ENCODE data around the gene TAPBP. TPM values are rescaled to one million over a fixed set of nuclear protein-coding genes. Genes with fewer than 3 reads are reported as not detected.

Gene TAPBP
- total RNA-seq, 1 donor from 2014 or later = 20.2 TPM

- Mint-ChIP-seq H3K27ac (peak overlapping the region; percentile 99), H3K36me3 (ENCODE audit: insufficient read depth) (peaks cover 17% of the 10 kb centered on the region), H3K4me3 (ENCODE audit: low read depth) (peak overlapping the region; percentile 100), H3K9me3 (ENCODE audit: low read depth) (no peaks in the 10 kb centered on the region), H3K27me3 (no peaks in the 10 kb centered on the region), H3K4me1 (ENCODE audit: low read depth) (peaks cover 36% of the 10 kb centered on the region)
- no peak for TF ChIP-seq CTCF (IDR thresholded peaks at IDR 0.05; ENCODE audit: unreplicated experiment)
- no peak for DNase-seq (ENCODE audit: low spot score, unreplicated experiment)
These were observed 40.6 kb downstream of the TAPBP start for GRCh38 chr6:33273129-33273923.

DNA sequence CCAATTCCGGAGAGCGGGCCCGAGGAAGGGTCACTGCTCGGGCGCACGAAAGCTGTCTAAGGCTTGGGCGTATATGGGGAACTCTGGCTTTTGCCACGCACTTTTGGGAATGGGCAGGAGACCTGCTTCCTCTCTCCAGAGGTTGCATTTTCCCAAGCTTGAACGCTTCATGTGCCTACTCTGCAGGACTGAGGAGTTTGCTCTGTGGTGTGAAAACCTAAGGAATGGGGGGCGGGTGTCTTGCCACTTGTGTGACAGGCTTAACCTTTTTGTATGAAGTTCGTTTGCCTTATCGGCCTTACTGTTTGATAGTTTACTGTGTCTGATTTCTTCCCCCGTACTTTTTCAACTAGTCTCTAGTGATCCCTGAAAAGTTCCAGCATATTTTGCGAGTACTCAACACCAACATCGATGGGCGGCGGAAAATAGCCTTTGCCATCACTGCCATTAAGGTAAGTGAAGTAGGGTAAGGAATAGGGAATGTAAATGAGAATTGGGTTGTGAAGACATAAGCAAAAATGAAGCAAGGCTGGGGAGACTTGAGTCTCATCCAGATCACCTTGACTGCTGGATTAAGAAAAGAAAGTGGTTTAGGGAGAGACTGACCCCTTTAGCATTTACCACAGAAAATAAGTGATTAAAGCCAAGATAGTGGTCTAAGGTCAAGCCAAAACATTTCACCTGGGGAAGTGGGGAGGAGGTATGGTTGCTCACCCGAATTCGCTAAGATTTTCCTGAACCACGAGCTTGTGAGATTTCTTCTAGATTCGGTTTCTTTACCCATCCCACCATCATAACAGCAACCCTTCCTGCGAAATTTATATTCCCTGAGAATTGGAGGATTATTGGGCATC, 41.4 kb downstream of the TAPBP start:
- Mint-ChIP-seq H3K4me1 (ENCODE audit: low read depth) (peaks cover 33% of the 10 kb centered on the region), H3K9me3 (ENCODE audit: low read depth) (no peaks in the 10 kb centered on the region), H3K27me3 (no peaks in the 10 kb centered on the region), H3K4me3 (ENCODE audit: low read depth) (peak overlapping the region; percentile 100), H3K27ac (peak overlapping the region; percentile 99), H3K36me3 (ENCODE audit: insufficient read depth) (peaks cover 22% of the 10 kb centered on the region)
- no peak for TF ChIP-seq CTCF (IDR thresholded peaks at IDR 0.05; ENCODE audit: unreplicated experiment)
- DNase-seq (ENCODE audit: low spot score, unreplicated experiment) = no peak

- H3K27me3 Mint-ChIP-seq = no peaks in the 10 kb centered on the region
- H3K4me3 Mint-ChIP-seq (ENCODE audit: low read depth) = peak within 1 kb of the TSS; percentile 100
- TF ChIP-seq CTCF (IDR thresholded peaks at IDR 0.05; ENCODE audit: unreplicated experiment) = no peak
- peaks cover 24% of the 10 kb centered on the region for H3K36me3 Mint-ChIP-seq (ENCODE audit: insufficient read depth)
- peaks cover 32% of the 10 kb centered on the region for H3K4me1 Mint-ChIP-seq (ENCODE audit: low read depth)
- no peaks in the 10 kb centered on the region for H3K9me3 Mint-ChIP-seq (ENCODE audit: low read depth)
- DNase-seq (ENCODE audit: low spot score, unreplicated experiment) = peak; percentile 74
- peak within 1 kb of the TSS; percentile 99 for H3K27ac Mint-ChIP-seq
These were observed 42.2 kb downstream of the TAPBP start, which contains the start of the genes RPS18 and VPS52 for GRCh38 chr6:33271468-33272274. TSS of gene RPS18 (plus strand) at chr6:33272075. CDS start at chr6:33272120, 45 bp downstream. TSS of gene VPS52 (minus strand) at chr6:33271876. CDS start at chr6:33271675, 201 bp downstream.

- peaks cover 27% of the 10 kb centered on the region for H3K4me1 Mint-ChIP-seq (ENCODE audit: low read depth)
- no peaks in the 10 kb centered on the region for H3K9me3 Mint-ChIP-seq (ENCODE audit: low read depth)
- no peak for DNase-seq (ENCODE audit: low spot score, unreplicated experiment)
- H3K4me3 Mint-ChIP-seq (ENCODE audit: low read depth) = peak overlapping the region; percentile 100
- peaks cover 20% of the 10 kb centered on the region for H3K36me3 Mint-ChIP-seq (ENCODE audit: insufficient read depth)
- H3K27ac Mint-ChIP-seq = peak overlapping the region; percentile 99
- TF ChIP-seq CTCF (IDR thresholded peaks at IDR 0.05; ENCODE audit: unreplicated experiment) = peak; percentile 28
- H3K27me3 Mint-ChIP-seq = no peaks in the 10 kb centered on the region
These were observed 42.8 kb downstream of the TAPBP start for GRCh38 chr6:33271117-33271467.
